D721Med (cell line): Measurements from ENCODE around the gene GALNT14.

Source experiments
- DNase-seq: peaks from one replicate; pipeline ENCODE4 v3.0.0; 2011; ENCODE audit warnings: low spot score; ENCODE audit not compliant: insufficient read length
- FAIRE-seq: peaks from 2 replicates; lab custom pipeline; 2011; peaks lifted over from hg19 to GRCh38; lab: Jason Lieb, UNC
- CTCF ChIP-seq: IDR thresholded peaks from 2 replicates; pipeline ENCODE4 v1.5.1; 2012; ENCODE audit warnings: mild to moderate bottlenecking, control low read depth; ENCODE audit not compliant: insufficient read depth; ENCODE audit errors: missing control alignments

GALNT14 gene

GRCh38 chr2:30975156-30975555, 163.1 kb downstream of the GALNT14 start:
- DNase-seq = no peak
- FAIRE-seq = no peak
- no peak for TF ChIP-seq CTCF

GRCh38 chr2:30974554-30974953, 163.7 kb downstream of the GALNT14 start:
- DNase-seq (no peak), FAIRE-seq (no peak)
- no peak for TF ChIP-seq CTCF

- DNase-seq = no peak
- no peak for FAIRE-seq
- TF ChIP-seq CTCF = no peak
These were observed 164.1 kb downstream of the GALNT14 start for GRCh38 chr2:30974092-30974491.

- TF ChIP-seq CTCF = no peak
- DNase-seq = no peak
- FAIRE-seq = no peak
These were observed 166.8 kb downstream of the GALNT14 start for GRCh38 chr2:30971231-30972025.

- no peak for DNase-seq
- FAIRE-seq = no peak
- TF ChIP-seq CTCF = no peak
These were observed 169.4 kb downstream of the GALNT14 start for GRCh38 chr2:30968660-30969397.

- DNase-seq (no peak), FAIRE-seq (no peak)
- TF ChIP-seq CTCF = no peak
These were observed 171.5 kb downstream of the GALNT14 start for GRCh38 chr2:30966786-30967185.

GRCh38 chr2:30965022-30965531, 173.2 kb downstream of the GALNT14 start:
- DNase-seq (no peak), FAIRE-seq (no peak)
- no peak for TF ChIP-seq CTCF
